Measurements from ENCODE around the gene AKT3. TPM values are rescaled to one million over a fixed set of nuclear protein-coding genes. Genes with fewer than 3 reads are reported as not detected.

AKT3 gene
- total RNA-seq, 6 donors from 2014 or later = 23.0 to 51.2 (median 46.8) TPM

GRCh38 chr1:243455760-243456651 is 394.0 kb downstream of the AKT3 start:
- H3K4me1 ChIP-seq = no peaks in the 10 kb centered on the region
- H3K4me3 ChIP-seq = no peak overlapping the region
- WGBS, 2 donors = 83 to 86% methylated on average over 11 of the region's 11 CpGs
- peaks cover 0 to 5% (median 0%) of the 10 kb centered on the region in 4 donors for H3K36me3 ChIP-seq
- TF ChIP-seq POLR2A (IDR thresholded peaks at IDR 0.05) = no peak
- TF ChIP-seq, protein P1, sequence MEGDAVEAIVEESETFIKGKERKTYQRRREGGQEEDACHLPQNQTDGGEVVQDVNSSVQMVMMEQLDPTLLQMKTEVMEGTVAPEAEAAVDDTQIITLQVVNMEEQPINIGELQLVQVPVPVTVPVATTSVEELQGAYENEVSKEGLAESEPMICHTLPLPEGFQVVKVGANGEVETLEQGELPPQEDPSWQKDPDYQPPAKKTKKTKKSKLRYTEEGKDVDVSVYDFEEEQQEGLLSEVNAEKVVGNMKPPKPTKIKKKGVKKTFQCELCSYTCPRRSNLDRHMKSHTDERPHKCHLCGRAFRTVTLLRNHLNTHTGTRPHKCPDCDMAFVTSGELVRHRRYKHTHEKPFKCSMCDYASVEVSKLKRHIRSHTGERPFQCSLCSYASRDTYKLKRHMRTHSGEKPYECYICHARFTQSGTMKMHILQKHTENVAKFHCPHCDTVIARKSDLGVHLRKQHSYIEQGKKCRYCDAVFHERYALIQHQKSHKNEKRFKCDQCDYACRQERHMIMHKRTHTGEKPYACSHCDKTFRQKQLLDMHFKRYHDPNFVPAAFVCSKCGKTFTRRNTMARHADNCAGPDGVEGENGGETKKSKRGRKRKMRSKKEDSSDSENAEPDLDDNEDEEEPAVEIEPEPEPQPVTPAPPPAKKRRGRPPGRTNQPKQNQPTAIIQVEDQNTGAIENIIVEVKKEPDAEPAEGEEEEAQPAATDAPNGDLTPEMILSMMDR (IDR thresholded peaks at IDR 0.05) = no peak
- no peak for TF ChIP-seq EP300 (IDR thresholded peaks at IDR 0.05)
- TF ChIP-seq POLR2AphosphoS5 (IDR thresholded peaks at IDR 0.05) = no peak
- no peaks in the 10 kb centered on the region for H3K27me3 ChIP-seq
- DNase-seq = no peak
- H3K9me3 ChIP-seq = no peaks in the 10 kb centered on the region
- no peak for ATAC-seq (ENCODE audit: low FRiP score in 2 of 2)
- H3K27ac ChIP-seq = no peak overlapping the region

GRCh38 chr1:243454328-243454997 is 395.6 kb downstream of the AKT3 start:
- ATAC-seq (ENCODE audit: low FRiP score in 2 of 2) = no peak
- Histone ChIP-seq H3K4me3 (no peak overlapping the region), H3K27me3 (no peaks in the 10 kb centered on the region), H3K4me1 (no peaks in the 10 kb centered on the region), H3K36me3 (peaks cover 0 to 11% (median 0%) of the 10 kb centered on the region in 4 donors), H3K27ac (no peak overlapping the region), H3K9me3 (no peaks in the 10 kb centered on the region)
- no peak for DNase-seq
- 87 to 94% methylated on average over 17 of the region's 17 CpGs for WGBS, 2 donors
- TF ChIP-seq POLR2A (IDR thresholded peaks at IDR 0.05) (no peak), POLR2AphosphoS5 (IDR thresholded peaks at IDR 0.05) (no peak), EP300 (IDR thresholded peaks at IDR 0.05) (no peak)
- TF ChIP-seq, protein P1 (IDR thresholded peaks at IDR 0.05) = no peak

DNA sequence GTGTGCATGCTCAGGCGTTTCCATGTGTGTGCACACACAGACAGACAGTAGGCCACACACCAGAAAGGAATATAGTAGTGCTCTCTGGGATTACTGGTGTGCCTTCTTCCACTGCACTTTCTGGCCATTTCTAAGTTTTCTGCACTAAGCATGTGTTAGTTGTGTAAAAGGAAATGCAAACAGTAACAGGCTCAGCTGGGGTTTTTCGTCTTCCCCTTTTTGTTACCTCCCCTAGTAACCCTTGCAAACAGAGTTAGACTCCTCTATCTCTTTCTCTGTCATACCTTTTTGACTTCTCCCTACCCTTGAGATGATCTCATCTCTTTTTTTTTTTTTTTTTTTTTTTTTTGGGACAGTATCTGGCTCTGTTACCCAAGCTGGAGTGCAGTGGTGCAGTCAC is 398.0 kb downstream of the AKT3 start:
- peak in 1 of 2 donors; percentile 17 for ATAC-seq (ENCODE audit: low FRiP score in 2 of 2)

DNA sequence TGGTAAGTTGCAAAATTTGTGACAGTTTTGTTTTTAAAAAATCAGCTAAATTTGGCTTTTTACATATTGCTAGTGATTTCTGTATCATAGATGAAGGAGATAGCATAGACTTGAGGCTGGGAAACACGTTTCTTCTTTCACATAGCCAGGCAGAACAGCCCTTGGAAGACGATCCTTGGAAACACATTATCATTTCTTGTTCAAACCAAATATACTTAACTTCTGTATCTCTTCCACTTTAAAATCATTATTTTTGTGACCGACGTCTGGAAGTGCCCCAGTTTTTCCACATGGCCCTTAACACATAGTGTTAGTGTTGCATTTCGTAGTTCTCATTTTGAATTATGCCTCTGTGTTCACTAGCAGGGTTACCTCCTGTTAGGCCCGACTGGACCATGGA is 400.7 kb downstream of the AKT3 start:
- TF ChIP-seq, protein P1 (IDR thresholded peaks at IDR 0.05) = no peak
- no peak for TF ChIP-seq POLR2AphosphoS5 (IDR thresholded peaks at IDR 0.05)
- TF ChIP-seq POLR2A (IDR thresholded peaks at IDR 0.05) = no peak
- no peak for TF ChIP-seq EP300 (IDR thresholded peaks at IDR 0.05)
- H3K27me3 ChIP-seq = no peaks in the 10 kb centered on the region

More for the DNA sequence above, 398.0 kb downstream of the AKT3 start:
- H3K9me3 ChIP-seq = no peaks in the 10 kb centered on the region
- H3K36me3 ChIP-seq = peaks cover 0 to 11% (median 0%) of the 10 kb centered on the region in 4 donors
- no peak for DNase-seq
- no peak overlapping the region for H3K4me3 ChIP-seq
- WGBS, 2 donors = 70 to 74% methylated on average over 2 of the region's 2 CpGs
- H3K4me1 ChIP-seq = peaks cover 3 to 13% (median 9%) of the 10 kb centered on the region in 4 donors
- TF ChIP-seq EP300 (IDR thresholded peaks at IDR 0.05) (no peak), POLR2A (IDR thresholded peaks at IDR 0.05) (no peak), POLR2AphosphoS5 (IDR thresholded peaks at IDR 0.05) (no peak)
- TF ChIP-seq, protein P1 (IDR thresholded peaks at IDR 0.05) = no peak
- no peak overlapping the region for H3K27ac ChIP-seq
- H3K27me3 ChIP-seq = no peaks in the 10 kb centered on the region

More for the DNA sequence above, 400.7 kb downstream of the AKT3 start:
- H3K36me3 ChIP-seq = peaks cover 0 to 6% (median 0%) of the 10 kb centered on the region in 4 donors
- peaks cover 6 to 21% (median 9%) of the 10 kb centered on the region in 4 donors for H3K4me1 ChIP-seq
- WGBS, 2 donors = 91 to 93% methylated on average over 6 of the region's 6 CpGs
- no peak overlapping the region for H3K27ac ChIP-seq
- no peaks in the 10 kb centered on the region for H3K9me3 ChIP-seq
- ATAC-seq (ENCODE audit: low FRiP score in 2 of 2) = no peak
- H3K4me3 ChIP-seq = no peak overlapping the region
- DNase-seq = no peak

Data from upper lobe of left lung (tissue), 6 donors.